Activated CD4-positive, CD25-positive, alpha-beta regulatory T cell (primary cell): ENCODE measurements around the gene MRPL9.

ENCODE experiments used
- DNase-seq, 4 experiments: peaks; one replicate each; lab custom pipeline; 2025; lab: John Stamatoyannopoulos, UW

Gene MRPL9

GRCh38 chr1:151733126-151733525, 30.2 kb downstream of the MRPL9 start:
- DNase-seq = no peak

- DNase-seq = no peak
These were observed 33.4 kb downstream of the MRPL9 start for GRCh38 chr1:151729966-151730291.

DNA sequence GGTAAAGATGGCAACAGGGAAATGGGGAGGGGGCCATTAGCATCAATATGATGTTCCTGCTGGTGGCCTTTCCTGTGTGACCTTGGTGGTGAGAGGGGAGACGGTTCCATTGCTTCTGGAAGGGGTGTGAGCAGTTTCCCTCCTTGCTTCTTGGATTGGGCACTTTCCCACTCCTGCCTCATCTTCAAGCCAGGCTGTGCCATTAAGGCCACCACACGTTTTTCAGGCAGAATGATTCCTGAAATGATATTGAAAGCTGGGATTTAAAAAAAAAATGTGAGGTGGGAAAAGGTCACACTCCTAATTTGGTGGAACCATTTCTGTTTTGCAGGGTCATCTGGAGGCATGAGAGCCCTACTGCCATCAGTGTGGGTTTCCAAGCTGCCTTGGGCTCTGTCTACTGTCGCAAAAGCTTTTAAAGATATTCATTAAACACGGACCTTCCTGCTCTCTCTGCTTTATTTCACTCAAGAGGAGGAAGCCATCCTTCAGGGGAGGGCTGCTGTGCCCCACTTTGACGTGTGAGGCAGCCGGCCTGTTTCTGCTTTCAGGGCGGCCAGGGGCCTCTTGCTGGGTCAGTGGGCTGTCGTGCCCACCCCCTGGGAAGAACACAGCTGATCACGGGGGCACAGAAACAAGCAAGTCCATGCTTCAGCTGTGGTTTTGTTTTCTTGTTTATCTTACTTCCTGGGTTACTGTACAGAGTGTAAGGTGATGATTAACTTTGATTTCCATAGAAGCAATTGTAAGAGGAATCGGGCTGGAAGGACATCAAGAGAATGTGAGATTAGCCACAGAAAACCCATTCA, 33.9 kb downstream of the MRPL9 start:
- no peak for DNase-seq

GRCh38 chr1:151728151-151729054, 34.9 kb downstream of the MRPL9 start:
- no peak for DNase-seq

GRCh38 chr1:151723726-151724370, 39.4 kb downstream of the MRPL9 start:
- DNase-seq = no peak

DNA sequence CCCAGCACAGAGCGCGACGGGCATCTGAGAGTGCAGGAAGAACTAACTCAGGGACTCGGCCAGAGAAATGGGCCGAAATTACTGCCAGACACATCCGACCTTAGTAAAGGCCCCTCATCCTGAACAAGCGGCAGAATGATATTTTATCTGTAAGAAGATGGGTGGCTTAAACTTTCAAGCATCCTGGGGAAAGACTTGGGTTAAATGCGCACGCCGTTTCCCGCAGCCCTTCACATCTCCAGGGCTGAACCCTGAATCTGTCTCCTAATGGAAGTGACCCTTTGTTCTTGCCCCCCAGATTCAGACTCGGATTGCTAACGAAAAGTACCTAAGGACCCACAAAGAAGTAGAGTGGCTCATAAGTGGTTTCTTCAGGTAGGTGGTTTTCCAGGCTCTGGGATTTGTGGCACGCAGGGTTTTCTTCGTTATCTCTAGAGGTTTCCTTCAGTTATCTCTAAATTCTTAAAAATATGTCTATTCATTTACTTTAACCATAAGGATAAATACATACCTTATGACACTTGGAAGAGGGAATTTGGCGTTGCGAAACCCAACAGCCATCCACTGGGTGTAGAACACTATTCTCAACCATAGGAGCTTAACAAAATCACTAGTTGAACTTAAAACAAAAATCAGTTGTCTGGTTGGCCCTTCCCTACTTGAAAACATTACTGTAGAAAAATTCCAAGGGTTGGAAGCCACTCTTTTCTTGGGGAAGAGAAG, 41.3 kb downstream of the MRPL9 start:
- no peak for DNase-seq

DNA sequence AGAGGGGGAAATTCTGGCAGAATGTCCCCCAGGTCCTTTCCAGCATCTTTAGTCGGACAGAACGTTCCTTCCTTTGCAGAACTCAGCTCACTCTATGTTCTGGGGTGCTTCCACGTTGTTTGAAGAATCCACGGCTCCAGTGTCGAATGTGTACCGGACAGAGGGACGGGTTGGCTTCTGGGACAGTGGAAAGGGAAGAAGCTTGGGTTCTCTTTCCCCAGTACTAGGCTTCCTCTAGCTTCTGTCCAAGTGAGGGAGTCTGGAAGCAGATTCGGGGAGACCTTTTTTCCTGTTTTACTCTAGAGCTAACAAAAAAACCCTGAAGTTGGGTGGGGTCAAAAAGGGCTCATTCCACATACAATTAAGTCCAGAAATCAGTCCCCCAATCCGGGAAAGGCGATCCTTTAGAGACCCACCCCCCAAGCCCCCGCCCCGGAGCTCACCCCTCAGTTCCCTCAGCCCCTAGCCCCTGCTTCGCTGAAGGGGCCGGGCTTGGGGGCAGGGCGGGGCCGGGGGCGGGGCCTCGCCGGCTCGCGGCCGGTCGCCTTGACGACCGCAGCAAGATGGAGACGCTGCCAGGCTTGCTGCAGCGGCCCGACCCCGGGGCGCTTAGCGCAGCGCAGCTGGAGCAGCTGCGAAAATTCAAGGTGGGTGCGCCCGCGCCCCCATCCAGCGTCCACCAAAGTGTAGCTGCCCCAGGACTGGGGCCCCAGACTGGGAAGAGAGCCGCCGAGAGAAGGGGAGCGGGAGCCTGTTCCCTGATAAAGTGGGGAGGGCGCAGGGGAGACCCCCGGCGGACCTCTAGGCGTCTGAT, 42.1 kb downstream of the MRPL9 start, which contains the start of gene RIIAD1:
Gene RIIAD1 (plus strand): TSS at position 549 of the 814 bp plus-strand sequence. CDS start 15 bp downstream, at position 564.
- DNase-seq = peak in 1 of 4 experiments; percentile 25

- no peak for DNase-seq
These were observed 42.7 kb downstream of the MRPL9 start for GRCh38 chr1:151720554-151720953.

DNA sequence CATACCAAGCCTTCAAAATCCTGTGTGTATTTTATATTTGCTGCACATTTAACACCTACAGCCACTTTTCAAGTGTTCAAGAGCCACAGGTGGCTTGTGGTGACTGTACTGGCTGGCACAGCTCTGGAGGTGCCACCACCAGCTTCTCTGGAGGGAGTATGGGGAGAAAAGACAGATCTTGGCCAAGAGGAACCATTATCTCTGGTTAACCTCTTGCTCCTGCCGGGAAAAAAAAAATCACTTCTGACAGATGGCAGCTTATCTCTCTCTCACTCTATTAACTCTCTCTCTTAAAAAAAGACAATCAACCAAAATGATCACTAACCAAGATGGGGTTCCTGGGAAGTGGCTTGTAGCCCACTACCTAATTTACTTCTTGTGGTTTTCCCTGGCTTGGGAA, 43.2 kb downstream of the MRPL9 start:
- no peak for DNase-seq

DNA sequence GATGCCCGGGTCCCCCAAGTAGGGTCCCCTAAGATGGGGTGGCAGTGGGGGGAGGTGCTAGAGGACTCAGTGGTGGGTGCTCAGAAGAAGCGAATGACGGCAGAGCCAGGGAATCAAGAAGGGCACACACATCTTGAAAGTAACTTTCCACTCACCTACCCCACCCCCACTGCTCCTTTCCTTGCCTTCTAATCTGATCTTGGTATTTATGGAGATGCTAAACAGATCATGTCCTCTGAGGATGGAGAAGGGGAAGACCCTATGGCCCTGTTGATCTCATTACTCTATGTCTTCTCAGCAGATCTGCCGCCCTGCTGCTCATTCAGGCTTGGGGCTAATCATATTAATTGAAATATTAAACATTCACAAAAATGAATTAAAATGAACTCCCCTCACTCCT, 44.6 kb downstream of the MRPL9 start:
- DNase-seq = no peak

- no peak for DNase-seq
These were observed 45.3 kb downstream of the MRPL9 start for GRCh38 chr1:151718011-151718431.

- no peak for DNase-seq
These were observed 46.3 kb downstream of the MRPL9 start, which contains the start of gene CELF3 for GRCh38 chr1:151716771-151717631. TSS of gene CELF3 (minus strand) at chr1:151716803. CDS start at chr1:151716020, 783 bp downstream.

GRCh38 chr1:151716405-151716762, 46.9 kb downstream of the MRPL9 start:
- DNase-seq = no peak

DNA sequence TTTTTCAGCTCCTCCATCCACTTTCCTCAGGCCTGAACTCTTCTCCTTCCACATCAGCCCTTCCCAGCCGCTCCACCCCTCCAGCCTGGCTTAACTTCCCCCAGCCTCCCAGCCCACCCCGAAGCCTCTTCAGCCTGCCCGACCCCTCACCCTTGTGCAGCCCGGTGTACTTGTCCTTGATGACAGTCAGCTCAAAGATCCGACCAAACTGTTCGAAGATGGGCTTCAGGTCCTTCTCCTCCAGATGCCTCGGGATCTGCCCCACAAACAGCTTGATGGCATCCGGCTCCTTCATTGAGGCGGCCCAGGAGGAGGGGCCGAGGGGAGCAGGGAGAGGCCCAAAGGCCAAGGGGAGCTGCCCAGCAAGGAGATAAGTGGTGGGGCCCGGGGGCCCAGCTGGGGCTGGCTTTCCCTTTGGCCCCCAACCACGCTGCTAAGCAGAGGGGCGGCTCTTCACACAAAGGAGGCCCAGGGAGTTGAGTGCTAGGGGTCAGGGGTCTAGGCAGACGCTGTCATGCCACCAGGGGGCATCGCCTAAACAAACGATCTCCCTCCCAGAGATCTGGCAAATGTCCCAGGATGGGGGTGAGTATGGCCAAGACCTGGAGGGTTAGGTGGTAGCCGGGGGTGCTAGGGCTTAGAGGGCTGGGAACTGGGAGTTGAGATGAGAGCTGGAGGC, 47.4 kb downstream of the MRPL9 start:
- no peak for DNase-seq

DNA sequence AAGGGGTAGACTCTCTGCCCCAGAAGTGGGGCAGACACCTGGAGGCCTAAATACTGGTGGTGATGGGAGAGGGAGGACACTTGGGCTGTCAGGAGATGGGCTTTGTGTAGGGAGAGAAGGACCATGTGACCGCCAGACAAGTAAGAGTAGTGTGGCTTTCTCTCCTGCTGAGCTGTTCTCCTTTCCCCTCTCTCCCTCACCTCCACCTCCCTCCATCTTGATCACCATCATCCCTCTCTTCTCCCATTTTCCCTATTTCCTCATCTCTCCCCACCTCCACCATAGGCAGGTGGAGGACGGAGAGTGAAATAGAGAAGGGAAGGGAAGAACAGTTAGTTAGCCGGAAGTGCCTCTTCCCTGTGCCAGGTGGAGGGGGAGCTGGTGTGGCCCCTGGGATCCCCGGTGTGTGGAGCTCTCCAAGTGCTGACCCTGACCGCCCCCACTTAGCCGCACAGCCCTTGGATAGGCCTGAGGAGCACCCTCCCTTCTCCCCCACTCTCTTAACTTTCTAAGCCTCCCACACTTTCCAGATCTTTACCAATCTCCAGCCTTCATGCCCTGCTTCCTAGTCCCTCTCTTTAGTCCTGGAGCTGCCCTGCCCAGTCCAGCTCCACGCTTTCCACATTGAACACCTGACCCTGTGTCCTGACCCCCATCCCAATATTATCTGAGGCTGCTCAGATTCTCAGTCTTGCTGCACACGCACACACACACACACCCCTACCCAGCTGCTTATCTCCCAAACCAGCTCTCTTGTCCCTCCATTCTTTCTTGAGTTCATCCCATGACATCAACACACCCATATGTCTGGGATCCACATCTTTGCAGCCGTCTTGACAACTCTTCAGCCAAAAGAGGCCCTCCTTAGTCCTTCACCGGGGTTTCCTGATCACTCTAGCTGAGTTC, 48.2 kb downstream of the MRPL9 start:
- no peak for DNase-seq

GRCh38 chr1:151713874-151714273, 49.4 kb downstream of the MRPL9 start:
- no peak for DNase-seq

GRCh38 chr1:151713044-151713443, 50.3 kb downstream of the MRPL9 start:
- DNase-seq = no peak

GRCh38 chr1:151711951-151712350, 51.3 kb downstream of the MRPL9 start:
- no peak for DNase-seq
